Gastrocnemius medialis (tissue), 4 donors: ENCODE data around the gene DOC2A. TPM values are rescaled to one million over a fixed set of nuclear protein-coding genes. Genes with fewer than 3 reads are reported as not detected.

ENCODE experiments used
- ATAC-seq, 2 donors: fragments of 150-250 bp; one replicate each; pipeline ENCODE4 v1.9.1; 2016
- DNase-seq, 2 donors: peaks; one replicate each; pipeline ENCODE4 v3.0.0-alpha.2; 2019
- H3K27ac ChIP-seq, 4 donors: fragments of 200-600 bp; sonication (generic); 1 replicate in 1 of 4; 2 replicates in 3 of 4; pipeline ENCODE4 v1.5.1; 2016 to 2018; ENCODE audit warnings: mild to moderate bottlenecking in 2 of 4, moderate library complexity in 1 of 4
- H3K27me3 ChIP-seq, 3 donors: fragments of 200-600 bp; sonication (generic) in 2 of 3; 1 replicate in 1 of 3; 2 replicates in 2 of 3; pipeline versions ENCODE4 v1.5.1 to v1.6.0; 2016 to 2019; ENCODE audit warnings: mild to moderate bottlenecking in 1 of 3, moderate library complexity in 1 of 3
- H3K36me3 ChIP-seq, 2 donors: fragments of 200-600 bp; sonication (generic) in 1 of 2; one replicate each; pipeline ENCODE4 v1.5.1; 2017 to 2018
- H3K4me1 ChIP-seq, 2 donors: fragments of 200-600 bp; sonication (generic) in 1 of 2; one replicate each; pipeline ENCODE4 v1.5.1; 2016 to 2017; ENCODE audit warnings: mild to moderate bottlenecking in 2 of 2
- H3K4me3 ChIP-seq, 4 donors: fragments of 200-600 bp; sonication (generic) in 3 of 4; 1 replicate in 1 of 4; 2 replicates in 3 of 4; pipeline ENCODE4 v1.5.1; 2016 to 2019; ENCODE audit warnings: mild to moderate bottlenecking in 2 of 4
- H3K9me3 ChIP-seq, 3 donors: fragments of 200-600 bp; sonication (generic) in 2 of 3; 1 replicate in 1 of 3; 2 replicates in 2 of 3; pipeline ENCODE4 v1.5.1; 2016 to 2019
- POLR2A ChIP-seq, 2 donors: fragments of 450-650 bp; IDR thresholded peaks; one replicate each; pipeline ENCODE4 v1.6.1; 2017; ENCODE audit warnings: antibody characterized with exemption in 2 of 2, mild to moderate bottlenecking in 2 of 2, moderate library complexity in 2 of 2
- in situ Hi-C, 4 donors: fragments of 200-750 bp; cut with MboI; loops; one replicate each; pipeline versions ENCODE4 v1.15.0 to v1.8.0; 2017; ENCODE audit warnings: low sequenced_read_pairs in 4 of 4
- intact Hi-C: fragments of 100-400 bp; cut with DNase I; formaldehyde crosslinking; loops from one replicate; pipeline ENCODE4 v1.15.1; 2023; ENCODE audit warnings: low total_unique reads
- total RNA-seq, 4 donors: library from RNA; depleted of rRNA; stranded (reverse); fragments of >200 nt; gene quantifications; one replicate each; pipeline versions ENCODE4 v1.1.0 to v1.2.3, GENCODE V29; 2016
- TF ChIP-seq, protein P1 (sequence below), 5 experiments: fragments of 450-650 bp in 3 of 5; fragments of 200-600 bp in 2 of 5; sonication (generic) in 2 of 5; IDR thresholded peaks in 4 of 5; conservative IDR thresholded peaks in 1 of 5; 1 replicate in 4 of 5; 2 replicates in 1 of 5; pipeline ENCODE4 v1.5.1; 2016 to 2019; ENCODE audit warnings: antibody characterized with exemption in 5 of 5, mild to moderate bottlenecking in 3 of 5, moderate library complexity in 3 of 5

DOC2A gene
- total RNA-seq, 4 donors from 2014 or later = not detected

DNA sequence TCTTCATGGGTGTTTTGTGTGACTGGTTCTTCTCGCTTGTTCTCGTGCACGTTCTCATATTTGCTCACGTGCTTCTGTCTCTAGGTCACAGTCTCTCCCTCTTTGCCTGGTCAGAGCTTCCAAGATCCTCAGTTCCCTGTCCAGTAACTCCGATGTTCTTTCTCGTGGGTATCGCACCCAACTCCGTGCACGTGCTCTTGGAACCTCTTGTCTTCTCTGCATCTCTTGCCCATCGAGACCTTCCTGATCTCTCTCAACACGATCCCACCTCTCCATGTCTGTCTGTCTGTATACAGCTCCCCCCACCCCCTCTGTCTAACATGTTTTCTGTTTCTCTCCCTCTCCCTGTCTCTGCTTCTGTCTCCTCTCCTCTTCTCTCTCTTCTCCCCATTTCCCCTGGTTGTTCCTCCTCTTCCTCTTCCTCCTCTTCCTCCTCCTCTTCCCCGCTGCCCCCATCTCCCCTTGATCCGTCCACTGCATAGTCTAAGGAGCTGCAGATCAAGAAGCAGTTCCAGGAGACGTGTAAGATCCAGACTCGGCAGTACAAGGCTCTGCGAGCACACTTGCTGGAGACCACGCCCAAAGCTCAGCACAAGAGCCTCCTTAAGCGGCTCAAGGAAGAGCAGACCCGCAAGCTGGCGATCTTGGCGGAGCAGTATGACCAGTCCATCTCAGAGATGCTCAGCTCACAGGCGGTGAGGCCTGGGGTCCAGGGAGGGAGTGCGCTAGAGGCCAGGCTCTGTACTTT is 21.5 kb downstream of the DOC2A start:
- H3K27me3 ChIP-seq = no peaks in the 10 kb centered on the region
- H3K27ac ChIP-seq = no peak overlapping the region
- DNase-seq (no peak), ATAC-seq (no peak)
- H3K9me3 ChIP-seq = no peaks in the 10 kb centered on the region
- in situ Hi-C loops = no loop called here
- TF ChIP-seq, protein P1, sequence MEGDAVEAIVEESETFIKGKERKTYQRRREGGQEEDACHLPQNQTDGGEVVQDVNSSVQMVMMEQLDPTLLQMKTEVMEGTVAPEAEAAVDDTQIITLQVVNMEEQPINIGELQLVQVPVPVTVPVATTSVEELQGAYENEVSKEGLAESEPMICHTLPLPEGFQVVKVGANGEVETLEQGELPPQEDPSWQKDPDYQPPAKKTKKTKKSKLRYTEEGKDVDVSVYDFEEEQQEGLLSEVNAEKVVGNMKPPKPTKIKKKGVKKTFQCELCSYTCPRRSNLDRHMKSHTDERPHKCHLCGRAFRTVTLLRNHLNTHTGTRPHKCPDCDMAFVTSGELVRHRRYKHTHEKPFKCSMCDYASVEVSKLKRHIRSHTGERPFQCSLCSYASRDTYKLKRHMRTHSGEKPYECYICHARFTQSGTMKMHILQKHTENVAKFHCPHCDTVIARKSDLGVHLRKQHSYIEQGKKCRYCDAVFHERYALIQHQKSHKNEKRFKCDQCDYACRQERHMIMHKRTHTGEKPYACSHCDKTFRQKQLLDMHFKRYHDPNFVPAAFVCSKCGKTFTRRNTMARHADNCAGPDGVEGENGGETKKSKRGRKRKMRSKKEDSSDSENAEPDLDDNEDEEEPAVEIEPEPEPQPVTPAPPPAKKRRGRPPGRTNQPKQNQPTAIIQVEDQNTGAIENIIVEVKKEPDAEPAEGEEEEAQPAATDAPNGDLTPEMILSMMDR (IDR thresholded peaks at IDR 0.05 in 4 of 5, conservative IDR thresholded peaks at IDR 0.05 in 1 of 5) = no peak
- TF ChIP-seq POLR2A (IDR thresholded peaks at IDR 0.05) = no peak
- H3K4me1 ChIP-seq = peaks cover 3 to 4% of the 10 kb centered on the region in 2 donors
- H3K4me3 ChIP-seq = no peak overlapping the region
- H3K36me3 ChIP-seq = peaks cover 0 to 98% of the 10 kb centered on the region in 2 donors
- intact Hi-C loops = no loop called here

DNA sequence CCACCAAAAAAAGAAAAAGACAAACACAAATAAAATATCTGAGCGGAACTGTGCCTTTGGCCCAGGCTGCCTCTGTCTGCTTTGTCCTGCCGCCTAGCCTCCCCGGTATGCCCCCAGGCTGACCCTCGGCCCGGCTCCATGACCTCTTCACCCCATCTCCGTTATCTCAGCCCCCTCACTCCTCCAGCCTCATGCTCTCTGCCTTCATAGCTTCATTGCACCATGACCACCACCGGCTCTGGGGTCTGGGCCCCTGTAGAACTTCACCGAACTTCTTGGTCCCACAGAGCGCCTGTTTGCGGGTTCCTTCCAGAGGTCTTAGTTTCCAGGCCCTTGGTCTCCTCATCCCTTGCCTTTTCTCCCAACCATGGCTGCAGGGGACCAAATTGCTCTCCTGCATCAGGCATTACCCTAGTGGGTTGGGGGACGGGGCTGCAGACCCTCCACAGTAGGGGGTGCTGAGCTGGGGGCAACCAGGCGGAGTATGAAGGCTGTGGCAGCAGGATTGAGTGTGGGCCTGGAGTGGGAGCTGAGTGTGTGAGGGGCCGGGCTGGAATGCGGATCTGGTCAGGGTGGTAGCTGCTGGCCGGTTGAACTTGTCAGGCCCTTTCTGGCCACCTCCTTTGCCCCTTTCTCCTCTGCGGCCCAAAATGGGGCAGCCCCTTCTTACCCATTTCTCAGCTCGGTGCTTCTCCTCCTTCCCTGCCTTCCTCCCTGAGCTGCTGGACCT is 22.3 kb downstream of the DOC2A start:
- H3K27me3 ChIP-seq = no peaks in the 10 kb centered on the region
- no peak overlapping the region for H3K27ac ChIP-seq
- peaks cover 0 to 100% of the 10 kb centered on the region in 2 donors for H3K36me3 ChIP-seq
- peaks cover 0 to 3% of the 10 kb centered on the region in 2 donors for H3K4me1 ChIP-seq
- H3K4me3 ChIP-seq = no peak overlapping the region
- intact Hi-C loops (no loop called here), in situ Hi-C loops (no loop called here)
- ATAC-seq (no peak), DNase-seq (no peak)
- H3K9me3 ChIP-seq = no peaks in the 10 kb centered on the region
- TF ChIP-seq POLR2A (IDR thresholded peaks at IDR 0.05) = no peak
- TF ChIP-seq, protein P1 (IDR thresholded peaks at IDR 0.05 in 4 of 5, conservative IDR thresholded peaks at IDR 0.05 in 1 of 5) = no peak

DNA sequence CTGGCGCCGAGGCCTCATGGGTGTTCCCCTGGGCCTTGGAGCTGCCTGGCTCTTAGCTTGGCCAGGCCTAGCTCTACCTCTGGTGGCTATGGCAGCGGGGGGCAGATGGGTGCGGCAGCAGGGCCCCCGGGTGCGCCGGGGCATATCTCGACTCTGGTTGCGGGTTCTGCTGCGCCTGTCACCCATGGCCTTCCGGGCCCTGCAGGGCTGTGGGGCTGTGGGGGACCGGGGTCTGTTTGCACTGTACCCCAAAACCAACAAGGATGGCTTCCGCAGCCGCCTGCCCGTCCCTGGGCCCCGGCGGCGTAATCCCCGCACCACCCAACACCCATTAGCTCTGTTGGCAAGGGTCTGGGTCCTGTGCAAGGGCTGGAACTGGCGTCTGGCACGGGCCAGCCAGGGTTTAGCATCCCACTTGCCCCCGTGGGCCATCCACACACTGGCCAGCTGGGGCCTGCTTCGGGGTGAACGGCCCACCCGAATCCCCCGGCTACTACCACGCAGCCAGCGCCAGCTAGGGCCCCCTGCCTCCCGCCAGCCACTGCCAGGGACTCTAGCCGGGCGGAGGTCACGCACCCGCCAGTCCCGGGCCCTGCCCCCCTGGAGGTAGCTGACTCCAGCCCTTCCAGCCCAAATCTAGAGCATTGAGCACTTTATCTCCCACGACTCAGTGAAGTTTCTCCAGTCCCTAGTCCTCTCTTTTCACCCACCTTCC is 23.3 kb downstream of the DOC2A start:
- intact Hi-C loops = no loop called here
- ATAC-seq = no peak
- TF ChIP-seq, protein P1 (IDR thresholded peaks at IDR 0.05 in 4 of 5, conservative IDR thresholded peaks at IDR 0.05 in 1 of 5) = no peak
- no peak for TF ChIP-seq POLR2A (IDR thresholded peaks at IDR 0.05)

DNA sequence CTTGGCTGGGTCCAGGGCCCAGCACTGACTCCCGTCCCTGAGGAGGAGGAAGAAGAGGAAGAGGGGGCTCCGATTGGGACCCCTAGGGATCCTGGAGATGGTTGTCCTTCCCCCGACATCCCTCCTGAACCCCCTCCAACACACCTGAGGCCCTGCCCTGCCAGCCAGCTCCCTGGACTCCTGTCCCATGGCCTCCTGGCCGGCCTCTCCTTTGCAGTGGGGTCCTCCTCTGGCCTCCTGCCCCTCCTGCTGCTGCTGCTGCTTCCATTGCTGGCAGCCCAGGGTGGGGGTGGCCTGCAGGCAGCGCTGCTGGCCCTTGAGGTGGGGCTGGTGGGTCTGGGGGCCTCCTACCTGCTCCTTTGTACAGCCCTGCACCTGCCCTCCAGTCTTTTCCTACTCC is 23.9 kb downstream of the DOC2A start:
- Histone ChIP-seq H3K36me3 (peaks cover 0 to 100% of the 10 kb centered on the region in 2 donors), H3K27ac (no peak overlapping the region), H3K4me1 (peaks cover 0 to 3% of the 10 kb centered on the region in 2 donors), H3K27me3 (no peaks in the 10 kb centered on the region), H3K4me3 (no peak overlapping the region), H3K9me3 (no peaks in the 10 kb centered on the region)
- no peak for DNase-seq
- ATAC-seq = no peak
- TF ChIP-seq, protein P1 (IDR thresholded peaks at IDR 0.05 in 4 of 5, conservative IDR thresholded peaks at IDR 0.05 in 1 of 5) = no peak
- TF ChIP-seq POLR2A (IDR thresholded peaks at IDR 0.05) = no peak
- in situ Hi-C loops (no loop called here), intact Hi-C loops (no loop called here)

More for the DNA sequence above, 23.3 kb downstream of the DOC2A start:
- H3K4me3 ChIP-seq = no peak overlapping the region
- in situ Hi-C loops = no loop called here
- peaks cover 0 to 100% of the 10 kb centered on the region in 2 donors for H3K36me3 ChIP-seq
- H3K9me3 ChIP-seq = no peaks in the 10 kb centered on the region
- H3K27me3 ChIP-seq = no peaks in the 10 kb centered on the region
- no peak overlapping the region for H3K27ac ChIP-seq
- H3K4me1 ChIP-seq = peaks cover 0 to 3% of the 10 kb centered on the region in 2 donors
- DNase-seq = no peak
